Activated naive CD8-positive, alpha-beta T cell treated with anti-CD3 and anti-CD28 coated beads, Interleukin-2, amount 50 U/mL, for 24 hours (primary cell): ENCODE results near the gene ZNF77.
A peak's percentile ranks its signal among the peaks of the same experiment; 100 is the strongest.
"Not testable (repeated sequence)": the region's sequence is repeated elsewhere in the genome, so short reads cannot be mapped to it uniquely, and the experiment has no call there.

ENCODE experiments used
- ATAC-seq: fragments of 150-1000 bp; cut with Tn5 transposase; one replicate; pipeline ENCODE4 v1.10.0; 2021
- DNase-seq: peaks from one replicate; pipeline ENCODE4 v3.0.0; 2021
- H3K27ac Mint-ChIP-seq: one replicate; pipeline ENCODE4 v1.8.0; 2021; ENCODE audit warnings: mild to moderate bottlenecking, mixed read lengths
- H3K27me3 Mint-ChIP-seq: one replicate; pipeline ENCODE4 v1.8.0; 2021; ENCODE audit warnings: mixed read lengths
- H3K36me3 Mint-ChIP-seq: one replicate; pipeline ENCODE4 v1.8.0; 2021; ENCODE audit warnings: low read depth, mixed read lengths
- H3K4me1 Mint-ChIP-seq: one replicate; pipeline ENCODE4 v1.8.0; 2021; ENCODE audit warnings: mixed read lengths
- H3K4me3 Mint-ChIP-seq: one replicate; pipeline ENCODE4 v1.8.0; 2021; ENCODE audit warnings: mild to moderate bottlenecking, moderate library complexity, mixed read lengths
- H3K9me3 Mint-ChIP-seq: one replicate; pipeline ENCODE4 v1.8.0; 2021; ENCODE audit warnings: mixed read lengths

ZNF77 gene

GRCh38 chr19:2917275-2918184, 27.2 kb downstream of the ZNF77 start:
- ATAC-seq, result no peak
- no peak for DNase-seq
- H3K9me3 Mint-ChIP-seq, result peaks cover 15% of the 10 kb centered on the region
- H3K4me1 Mint-ChIP-seq, result peaks cover 8% of the 10 kb centered on the region
- H3K27ac Mint-ChIP-seq, result no peak overlapping the region
- H3K36me3 Mint-ChIP-seq, result peaks cover 50% of the 10 kb centered on the region
- no peaks in the 10 kb centered on the region for H3K27me3 Mint-ChIP-seq
- no peak overlapping the region for H3K4me3 Mint-ChIP-seq

DNA sequence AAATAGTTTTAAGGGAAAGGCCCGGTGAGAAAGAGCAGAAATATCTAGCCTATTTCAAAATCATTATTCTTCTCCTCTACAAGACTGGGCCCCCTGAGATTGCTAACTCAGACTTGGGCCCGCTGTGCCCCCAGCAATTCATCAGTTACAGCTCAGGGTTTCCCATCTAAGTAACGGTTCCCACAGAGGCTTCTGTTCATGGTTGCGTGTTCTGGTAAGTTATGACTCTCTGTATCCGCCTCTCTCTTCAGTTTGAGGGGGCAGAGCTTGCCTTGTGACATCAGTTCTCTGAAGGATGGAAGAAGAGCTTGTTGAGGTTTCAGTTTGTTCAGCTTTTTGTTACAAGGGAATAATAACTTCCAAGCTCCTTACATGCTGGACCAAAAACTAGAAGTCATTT, 32.5 kb downstream of the ZNF77 start:
- DNase-seq (no peak), ATAC-seq (peak; percentile 79)
- Mint-ChIP-seq H3K4me1 (peaks cover 29% of the 10 kb centered on the region), H3K27ac (no peak overlapping the region), H3K36me3 (peaks cover 48% of the 10 kb centered on the region), H3K9me3 (peaks cover 11% of the 10 kb centered on the region), H3K4me3 (peak overlapping the region; percentile 7), H3K27me3 (no peaks in the 10 kb centered on the region)

- no peak overlapping the region for H3K27ac Mint-ChIP-seq
Observed at GRCh38 chr19:2906631-2907195, 38.1 kb downstream of the ZNF77 start.

DNA sequence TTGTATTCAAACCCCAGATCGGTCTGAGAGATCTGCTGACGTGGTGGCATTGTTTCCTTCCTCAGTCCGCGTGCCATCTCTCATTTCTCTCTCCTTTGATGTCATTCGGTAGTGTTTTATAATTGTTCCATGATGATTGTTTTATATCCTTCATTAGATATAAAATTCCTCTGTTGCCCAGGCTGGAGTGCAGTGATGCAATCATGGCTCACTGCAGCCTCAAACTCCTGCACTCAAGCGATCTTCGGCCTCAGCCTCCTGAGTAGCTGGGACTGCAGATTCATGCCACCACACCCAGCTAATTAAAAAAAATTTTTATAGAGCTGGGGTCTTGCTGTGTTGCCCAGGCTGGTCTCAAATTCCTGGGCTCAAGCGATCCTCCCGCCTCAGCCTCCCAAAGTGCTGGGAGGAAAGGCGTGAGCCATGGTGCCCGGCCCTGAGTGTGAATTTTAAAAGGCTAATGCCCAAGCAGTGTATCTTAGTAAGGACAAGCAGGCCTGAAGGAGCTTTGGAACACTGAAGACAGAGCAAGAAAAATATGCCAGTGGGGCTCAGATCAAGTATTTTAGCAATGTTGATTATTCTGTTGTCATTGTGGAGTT, 38.8 kb downstream of the ZNF77 start:
- Mint-ChIP-seq H3K4me1 (peaks cover 26% of the 10 kb centered on the region), H3K27me3 (no peaks in the 10 kb centered on the region), H3K4me3 (no peak overlapping the region), H3K27ac (no peak overlapping the region), H3K36me3 (peaks cover 10% of the 10 kb centered on the region), H3K9me3 (peaks cover 4% of the 10 kb centered on the region)
- DNase-seq (no peak), ATAC-seq (no peak)

More at GRCh38 chr19:2906631-2907195, 38.1 kb downstream of the ZNF77 start:
- Mint-ChIP-seq H3K9me3 (peaks cover 4% of the 10 kb centered on the region), H3K27me3 (no peaks in the 10 kb centered on the region), H3K36me3 (peaks cover 13% of the 10 kb centered on the region), H3K4me1 (peaks cover 27% of the 10 kb centered on the region), H3K4me3 (no peak overlapping the region)
- DNase-seq, result no peak
- ATAC-seq, result no peak

GRCh38 chr19:2903326-2903725, 41.4 kb downstream of the ZNF77 start:
- H3K9me3 Mint-ChIP-seq, H3K36me3 Mint-ChIP-seq, H3K4me3 Mint-ChIP-seq, DNase-seq, ATAC-seq, H3K27ac Mint-ChIP-seq, H3K27me3 Mint-ChIP-seq: not testable (repeated sequence)
- H3K4me1 Mint-ChIP-seq, result peaks cover 23% of the 10 kb centered on the region

- no peak for ATAC-seq
- H3K27me3 Mint-ChIP-seq, result no peaks in the 10 kb centered on the region
- no peak overlapping the region for H3K4me3 Mint-ChIP-seq
- no peak overlapping the region for H3K27ac Mint-ChIP-seq
- H3K4me1 Mint-ChIP-seq, result peaks cover 23% of the 10 kb centered on the region
- H3K36me3 Mint-ChIP-seq, result peaks cover 2% of the 10 kb centered on the region
- no peak for DNase-seq
- peaks cover 3% of the 10 kb centered on the region for H3K9me3 Mint-ChIP-seq
Observed at GRCh38 chr19:2902590-2903218, 42.1 kb downstream of the ZNF77 start.

DNA sequence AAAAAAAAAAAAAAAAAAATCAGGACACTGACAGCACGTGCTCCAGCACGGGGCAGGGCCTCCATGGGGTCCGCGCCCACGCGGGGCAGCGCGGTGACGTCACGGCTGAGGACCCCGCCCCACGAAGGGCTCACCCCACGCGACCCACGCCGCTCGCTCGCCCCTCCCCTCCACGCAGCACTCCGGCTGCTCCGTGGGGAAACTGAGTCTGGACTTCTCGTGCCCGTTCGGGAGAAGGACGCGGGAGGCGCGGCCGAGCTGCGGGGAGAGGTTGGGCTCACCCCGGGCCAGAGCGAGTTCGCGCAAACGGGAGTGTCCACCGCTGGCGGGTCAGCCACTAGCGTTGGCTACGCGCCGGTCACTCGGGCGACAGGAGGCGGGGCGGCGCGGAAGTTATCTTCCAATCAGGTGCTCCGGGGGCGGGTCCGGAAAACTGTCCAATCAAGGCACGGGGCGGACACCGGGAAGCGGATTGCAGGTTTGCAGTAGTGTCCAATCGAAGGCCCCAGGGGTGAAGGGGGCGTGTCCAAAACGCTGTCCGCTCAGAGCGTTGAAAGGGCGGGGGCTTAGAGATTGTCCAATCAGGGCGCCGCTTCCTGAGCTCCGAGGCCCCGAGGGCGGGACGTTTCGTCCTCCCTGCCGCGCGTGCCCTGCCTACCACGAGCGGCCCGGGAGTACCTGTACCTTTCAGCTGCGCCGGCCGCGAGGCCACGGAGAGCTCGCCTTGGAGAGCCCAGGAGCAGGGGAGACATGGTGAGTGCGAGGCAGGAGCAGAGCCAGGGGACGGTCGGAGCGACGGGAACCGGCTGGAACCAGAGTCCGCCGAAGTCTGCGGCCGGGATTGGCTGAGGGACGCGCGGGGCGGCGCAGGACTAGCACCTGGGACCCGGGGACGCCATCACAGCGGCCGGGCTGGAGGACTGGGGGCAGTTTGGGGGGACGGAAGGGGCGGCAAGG, 44.2 kb downstream of the ZNF77 start, which contains the start of gene ZNF57:
ZNF57 (plus strand) TSS at position 633 of the 957 bp plus-strand sequence; CDS start at position 751, 118 bp downstream.
- H3K4me1 Mint-ChIP-seq, result peaks cover 20% of the 10 kb centered on the region
- ATAC-seq (peak; percentile 98), DNase-seq (peak; percentile 99)
- peak within 1 kb of the TSS; percentile 94 for H3K27ac Mint-ChIP-seq
- peak within 1 kb of the TSS; percentile 95 for H3K4me3 Mint-ChIP-seq
- no peaks in the 10 kb centered on the region for H3K27me3 Mint-ChIP-seq
- H3K36me3 Mint-ChIP-seq, result peaks cover 3% of the 10 kb centered on the region
- peaks cover 15% of the 10 kb centered on the region for H3K9me3 Mint-ChIP-seq

DNA sequence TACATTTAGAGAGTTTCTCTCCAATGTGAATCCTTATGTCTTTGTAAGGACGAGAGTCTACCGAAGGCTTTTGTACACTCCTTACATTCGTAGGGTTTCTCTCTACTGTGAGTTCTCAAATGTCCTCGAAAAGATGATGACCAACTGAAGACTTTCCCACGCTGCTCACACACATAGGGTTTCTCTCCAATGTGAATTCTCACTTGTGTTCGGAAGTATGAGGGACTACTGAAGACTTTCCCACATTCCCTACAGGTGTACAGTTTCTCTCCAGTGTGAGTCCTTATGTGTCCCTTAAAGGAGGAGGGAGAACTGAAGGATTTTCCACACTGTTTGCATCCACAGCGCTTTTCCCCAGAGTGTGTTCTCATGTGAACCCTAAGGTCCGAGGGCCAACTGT, 48.1 kb downstream of the ZNF77 start:
- H3K4me3 Mint-ChIP-seq, result no peak overlapping the region
- no peak overlapping the region for H3K27ac Mint-ChIP-seq
- H3K9me3 Mint-ChIP-seq, result peaks cover 15% of the 10 kb centered on the region
- no peaks in the 10 kb centered on the region for H3K27me3 Mint-ChIP-seq
- no peak for ATAC-seq
- H3K4me1 Mint-ChIP-seq, result peaks cover 9% of the 10 kb centered on the region
- H3K36me3 Mint-ChIP-seq, result peaks cover 3% of the 10 kb centered on the region
- no peak for DNase-seq

GRCh38 chr19:2890531-2890930, 54.2 kb downstream of the ZNF77 start:
- H3K27me3 Mint-ChIP-seq, H3K4me3 Mint-ChIP-seq, DNase-seq, H3K27ac Mint-ChIP-seq, ATAC-seq, H3K9me3 Mint-ChIP-seq, H3K36me3 Mint-ChIP-seq: not testable (repeated sequence)
- H3K4me1 Mint-ChIP-seq, result peaks cover 11% of the 10 kb centered on the region

DNA sequence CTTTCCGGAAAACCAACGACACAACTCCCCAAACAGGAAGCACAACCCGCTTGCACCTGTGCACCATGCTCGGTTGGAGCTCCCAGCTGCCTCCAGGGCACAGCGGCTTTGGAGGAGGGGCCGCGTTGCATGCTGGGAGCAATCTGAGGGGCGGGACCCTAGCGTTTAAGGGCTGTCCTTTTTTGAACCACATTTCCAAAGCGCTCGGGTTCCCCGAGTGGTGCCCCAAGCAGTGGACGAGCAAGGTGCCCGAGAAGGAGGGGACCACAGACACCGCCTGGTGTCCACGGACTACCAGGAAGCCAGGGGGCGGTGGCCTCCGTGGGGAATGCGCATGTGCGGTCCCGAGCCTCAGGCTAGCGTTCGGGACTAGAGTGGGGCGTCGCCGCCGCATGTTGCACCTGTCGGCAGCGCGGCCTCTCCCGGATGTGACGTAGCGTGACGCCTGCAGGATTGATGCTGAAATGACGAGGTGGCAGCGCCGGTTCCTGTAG, 56.0 kb downstream of the ZNF77 start:
- Mint-ChIP-seq H3K9me3 (no peaks in the 10 kb centered on the region), H3K4me1 (peaks cover 11% of the 10 kb centered on the region), H3K4me3 (peak overlapping the region; percentile 24), H3K27ac (no peak overlapping the region), H3K27me3 (no peaks in the 10 kb centered on the region), H3K36me3 (no peaks in the 10 kb centered on the region)
- ATAC-seq (peak; percentile 54), DNase-seq (peak; percentile 32)

GRCh38 chr19:2887391-2887914, 57.3 kb downstream of the ZNF77 start:
- H3K27ac Mint-ChIP-seq, result no peak overlapping the region
- peaks cover 11% of the 10 kb centered on the region for H3K4me1 Mint-ChIP-seq
- H3K27me3 Mint-ChIP-seq, result no peaks in the 10 kb centered on the region
- H3K36me3 Mint-ChIP-seq, result no peaks in the 10 kb centered on the region
- no peak overlapping the region for H3K4me3 Mint-ChIP-seq
- H3K9me3 Mint-ChIP-seq, result no peaks in the 10 kb centered on the region
- no peak for DNase-seq
- no peak for ATAC-seq

- DNase-seq (no peak), ATAC-seq (no peak)
- Mint-ChIP-seq H3K27ac (no peak overlapping the region), H3K4me3 (no peak overlapping the region), H3K9me3 (no peaks in the 10 kb centered on the region), H3K36me3 (no peaks in the 10 kb centered on the region), H3K4me1 (peaks cover 11% of the 10 kb centered on the region), H3K27me3 (no peaks in the 10 kb centered on the region)
Observed at GRCh38 chr19:2885736-2886135, 59.0 kb downstream of the ZNF77 start.

DNA sequence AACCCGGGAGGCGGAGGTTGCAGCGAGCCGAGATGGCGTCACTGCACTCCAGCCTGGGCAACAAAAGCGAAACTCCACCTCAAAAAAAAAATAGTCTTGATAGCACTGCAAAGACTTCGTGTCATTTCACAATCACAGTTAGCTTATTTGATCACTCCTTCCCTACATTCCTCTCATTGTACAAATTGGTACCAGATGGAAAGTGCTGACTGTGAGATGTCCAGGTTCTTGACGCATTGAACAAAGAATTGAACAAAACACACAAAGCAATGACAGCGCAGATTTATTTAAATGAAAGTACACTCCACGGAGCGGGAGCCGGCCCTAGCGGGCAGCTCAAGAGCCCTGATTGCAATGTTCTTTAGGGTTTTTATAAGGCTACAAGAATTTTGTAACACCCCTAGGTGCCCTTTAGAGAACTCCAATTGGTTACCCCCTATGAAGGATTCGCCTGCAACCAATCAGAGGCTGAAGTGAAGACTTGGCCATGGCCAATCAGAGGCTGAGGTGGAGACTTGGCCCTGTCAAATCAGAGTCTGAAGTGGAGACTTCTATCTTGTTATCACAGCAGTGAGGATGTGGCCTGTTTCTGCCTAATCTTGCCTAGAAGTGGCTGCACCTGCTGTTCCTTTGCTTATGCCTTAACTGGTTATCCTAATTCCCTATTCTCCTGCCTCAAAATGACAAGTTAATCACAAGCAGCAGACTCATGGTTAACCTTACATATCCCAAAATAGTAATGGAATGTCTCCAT, 60.9 kb downstream of the ZNF77 start:
- H3K36me3 Mint-ChIP-seq, result no peaks in the 10 kb centered on the region
- no peaks in the 10 kb centered on the region for H3K27me3 Mint-ChIP-seq
- ATAC-seq (no peak), DNase-seq (no peak)
- H3K4me1 Mint-ChIP-seq, result peaks cover 6% of the 10 kb centered on the region
- no peak overlapping the region for H3K4me3 Mint-ChIP-seq
- peaks cover 4% of the 10 kb centered on the region for H3K9me3 Mint-ChIP-seq
- H3K27ac Mint-ChIP-seq, result no peak overlapping the region
